Suppressor macrophage (primary cell): ENCODE results near the gene TRIM17.

Experiments used
- DNase-seq, 4 experiments: peaks; one replicate each; pipeline ENCODE4 v3.0.0-alpha.2; 2020 to 2022

The TRIM17 gene

GRCh38 chr1:228366062-228366865 is 50.4 kb downstream of the TRIM17 start:
- no peak for DNase-seq

- DNase-seq, result no peak
Observed at GRCh38 chr1:228365271-228366061, 51.2 kb downstream of the TRIM17 start.

GRCh38 chr1:228364706-228365213 is 51.9 kb downstream of the TRIM17 start:
- DNase-seq, result no peak

- DNase-seq, result no peak
Observed at GRCh38 chr1:228364068-228364705, 52.5 kb downstream of the TRIM17 start.

GRCh38 chr1:228363686-228364067 is 53.0 kb downstream of the TRIM17 start:
- DNase-seq, result no peak

GRCh38 chr1:228362884-228363450 is 53.7 kb downstream of the TRIM17 start:
- no peak for DNase-seq

GRCh38 chr1:228362141-228362883 is 54.3 kb downstream of the TRIM17 start:
- DNase-seq, result no peak

GRCh38 chr1:228361314-228362140 is 55.1 kb downstream of the TRIM17 start:
- no peak for DNase-seq

GRCh38 chr1:228360533-228361313 is 55.9 kb downstream of the TRIM17 start:
- DNase-seq, result no peak

GRCh38 chr1:228359613-228360532 is 56.8 kb downstream of the TRIM17 start:
- no peak for DNase-seq

- DNase-seq, result no peak
Observed at GRCh38 chr1:228358764-228359612, 57.7 kb downstream of the TRIM17 start.

GRCh38 chr1:228358039-228358763 is 58.5 kb downstream of the TRIM17 start:
- no peak for DNase-seq
